GM06990 (cell line): ENCODE results near the gene WDR49.

ENCODE experiments used
- DNase-seq: peaks from one replicate; pipeline ENCODE4 v3.0.0-alpha.2; 2011; ENCODE audit not compliant: insufficient read length; ENCODE audit errors: extremely low read depth
- H3K27me3 ChIP-seq: replicated peaks from 2 replicates; pipeline ENCODE4 v1.6.0; 2011; ENCODE audit warnings: low read length; ENCODE audit not compliant: control insufficient read depth, insufficient read depth
- H3K36me3 ChIP-seq: 2 replicates; pipeline ENCODE4 v1.5.1; 2011; ENCODE audit warnings: low read length; ENCODE audit not compliant: control insufficient read depth, insufficient read depth
- H3K4me3 ChIP-seq: replicated peaks from 2 replicates; pipeline ENCODE4 v1.5.1; 2011; ENCODE audit warnings: low read depth, mild to moderate bottlenecking, control low read depth, low read length
- TF ChIP-seq, protein P1 (sequence below): IDR thresholded peaks from 2 replicates; pipeline ENCODE4 v1.5.1; 2011; ENCODE audit warnings: low read length, control low read depth, mild to moderate bottlenecking, inconsistent platforms; ENCODE audit not compliant: insufficient read depth, poor library complexity, severe bottlenecking

WDR49 gene

DNA sequence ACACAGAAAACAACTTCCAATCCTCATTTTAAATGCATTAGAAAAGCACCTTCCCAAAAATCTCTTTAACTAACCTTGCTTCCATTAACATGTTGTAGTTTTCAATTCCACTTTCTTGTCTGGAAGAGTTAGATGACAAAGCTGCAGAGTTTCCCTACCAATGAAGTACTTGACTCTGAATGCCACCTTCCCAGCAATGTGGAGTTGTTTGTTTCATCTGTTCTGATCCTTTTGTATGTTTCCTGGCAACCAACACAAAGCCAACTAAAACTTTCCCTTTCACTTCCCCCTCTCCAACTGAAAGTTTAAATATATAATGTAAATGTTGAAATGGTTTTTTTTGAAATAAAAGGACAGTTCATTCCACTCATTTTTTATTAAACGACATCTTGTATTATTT, at the start of gene WDR49:
Gene WDR49 (minus strand): TSS at position 183 of the 400 bp plus-strand sequence. CDS start 517 bp downstream, outside the sequence.
- Histone ChIP-seq H3K36me3 (no peaks in the 10 kb centered on the region), H3K27me3 (no peaks in the 10 kb centered on the region; the same call in 1 of the 2 replicates), H3K4me3 (no peak within 1 kb of the TSS)
- TF ChIP-seq, protein P1, sequence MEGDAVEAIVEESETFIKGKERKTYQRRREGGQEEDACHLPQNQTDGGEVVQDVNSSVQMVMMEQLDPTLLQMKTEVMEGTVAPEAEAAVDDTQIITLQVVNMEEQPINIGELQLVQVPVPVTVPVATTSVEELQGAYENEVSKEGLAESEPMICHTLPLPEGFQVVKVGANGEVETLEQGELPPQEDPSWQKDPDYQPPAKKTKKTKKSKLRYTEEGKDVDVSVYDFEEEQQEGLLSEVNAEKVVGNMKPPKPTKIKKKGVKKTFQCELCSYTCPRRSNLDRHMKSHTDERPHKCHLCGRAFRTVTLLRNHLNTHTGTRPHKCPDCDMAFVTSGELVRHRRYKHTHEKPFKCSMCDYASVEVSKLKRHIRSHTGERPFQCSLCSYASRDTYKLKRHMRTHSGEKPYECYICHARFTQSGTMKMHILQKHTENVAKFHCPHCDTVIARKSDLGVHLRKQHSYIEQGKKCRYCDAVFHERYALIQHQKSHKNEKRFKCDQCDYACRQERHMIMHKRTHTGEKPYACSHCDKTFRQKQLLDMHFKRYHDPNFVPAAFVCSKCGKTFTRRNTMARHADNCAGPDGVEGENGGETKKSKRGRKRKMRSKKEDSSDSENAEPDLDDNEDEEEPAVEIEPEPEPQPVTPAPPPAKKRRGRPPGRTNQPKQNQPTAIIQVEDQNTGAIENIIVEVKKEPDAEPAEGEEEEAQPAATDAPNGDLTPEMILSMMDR: no peak
- no peak for DNase-seq

DNA sequence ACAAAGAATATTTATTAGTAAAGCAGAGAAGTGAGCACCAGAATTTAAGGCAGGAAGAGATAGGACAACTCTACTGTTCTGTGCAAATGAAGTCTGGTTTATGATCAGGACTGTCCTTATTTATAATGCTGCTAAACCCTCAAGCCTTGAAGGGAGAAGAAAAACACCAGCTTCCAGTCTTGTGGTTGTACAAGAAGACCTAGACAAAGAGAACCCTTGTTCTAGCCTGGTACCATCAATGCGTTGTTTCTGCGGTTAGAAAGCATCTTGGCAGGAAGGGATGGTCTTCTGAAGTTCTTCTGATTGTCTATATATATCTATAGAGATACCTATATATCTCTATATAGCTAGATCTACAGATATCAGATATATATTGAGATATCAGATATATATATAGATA, 47.2 kb upstream of the WDR49 start:
- TF ChIP-seq, protein P1: no peak
- Histone ChIP-seq H3K27me3 (no peaks in the 10 kb centered on the region), H3K4me3 (no peak overlapping the region), H3K36me3 (no peaks in the 10 kb centered on the region)
- DNase-seq: no peak

DNA sequence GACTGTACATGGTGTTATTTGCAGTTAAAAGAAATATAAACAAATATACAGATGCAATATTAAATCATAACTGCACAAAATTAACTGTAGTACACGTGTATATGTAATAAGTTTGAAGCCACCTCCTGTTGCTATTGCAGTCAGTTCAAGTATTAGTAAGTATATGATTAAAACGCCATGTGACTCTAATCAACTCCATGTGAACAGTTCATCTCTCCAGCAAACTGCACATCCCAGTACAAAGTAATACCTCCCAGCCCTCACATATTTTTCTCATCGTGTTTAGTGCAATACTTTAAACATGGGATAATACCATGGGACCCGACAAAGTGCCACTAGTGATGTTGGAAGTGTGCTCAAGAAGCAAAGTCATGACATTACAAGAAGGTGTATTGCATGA, 46.3 kb upstream of the WDR49 start:
- TF ChIP-seq, protein P1: no peak

DNA sequence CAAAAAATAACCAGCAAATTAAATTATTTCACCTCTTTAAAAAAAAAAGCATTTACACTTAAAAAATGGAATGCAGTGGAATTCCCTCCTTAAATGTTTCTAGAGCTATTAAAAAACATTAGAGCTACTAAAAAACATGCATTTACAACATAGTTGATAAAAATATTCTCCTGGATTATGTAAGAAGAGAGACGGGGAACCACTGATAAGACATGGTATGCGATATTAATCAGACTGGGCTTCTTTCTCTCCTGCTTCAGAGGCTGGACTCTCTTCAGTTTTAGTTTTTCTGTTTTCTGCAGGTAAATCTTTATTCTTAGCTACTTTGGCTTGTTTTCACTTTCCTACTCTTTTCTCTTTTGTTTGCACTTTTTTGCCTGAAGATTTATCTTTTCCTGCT, 40.4 kb upstream of the WDR49 start:
- DNase-seq: no peak
- Histone ChIP-seq H3K4me3 (no peak overlapping the region), H3K36me3 (no peaks in the 10 kb centered on the region; the same call in 1 of the 2 replicates), H3K27me3 (no peaks in the 10 kb centered on the region)
- TF ChIP-seq, protein P1: no peak

More for the DNA sequence above, 46.3 kb upstream of the WDR49 start:
- DNase-seq: no peak
- H3K36me3 ChIP-seq: no peaks in the 10 kb centered on the region
- H3K4me3 ChIP-seq: no peak overlapping the region
- H3K27me3 ChIP-seq: no peaks in the 10 kb centered on the region

DNA sequence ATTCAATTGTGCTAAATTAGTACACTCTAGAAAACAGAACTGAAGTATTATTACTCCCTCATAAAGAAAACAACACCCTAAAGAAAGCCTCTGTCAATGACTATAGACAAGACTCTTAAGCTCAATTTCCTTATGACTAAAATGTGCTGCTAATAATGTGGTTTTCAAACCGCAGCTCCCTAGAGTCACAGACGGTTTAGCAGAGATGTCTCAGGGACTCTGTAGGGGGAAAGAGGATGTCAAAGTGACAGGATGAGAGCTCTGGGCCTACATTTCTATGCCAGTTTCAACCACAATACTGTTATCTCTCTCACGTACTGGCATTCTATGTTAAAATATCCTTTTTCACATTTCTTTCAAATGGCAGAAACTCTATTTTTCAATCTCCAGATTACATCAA, 37.6 kb upstream of the WDR49 start:
- TF ChIP-seq, protein P1: no peak
- Histone ChIP-seq H3K4me3 (no peak overlapping the region), H3K27me3 (no peaks in the 10 kb centered on the region), H3K36me3 (no peaks in the 10 kb centered on the region; the same call in 1 of the 2 replicates)
- peak; percentile 71 for DNase-seq
